ENCODE measurements around the gene CAPN9. TPM values are rescaled to one million over a fixed set of nuclear protein-coding genes. Genes with fewer than 3 reads are reported as not detected.

Gene CAPN9
- total RNA-seq, 4 donors from 2014 or later: 13.1 TPM; not detected in 3

- no peak for DNase-seq (ENCODE audit: low spot score in 2 of 2)
- H3K27me3 ChIP-seq: no peaks in the 10 kb centered on the region
- no peaks in the 10 kb centered on the region for H3K36me3 ChIP-seq
- WGBS, 2 donors: 69 to 77% methylated on average over 11 to 13 of the region's 13 CpGs
- H3K27ac ChIP-seq: peak overlapping the region in 2 of 4 donors; percentile 67 to 75
- no peaks in the 10 kb centered on the region for H3K9me3 ChIP-seq
- peaks cover 0 to 20% (median 5%) of the 10 kb centered on the region in 4 donors for H3K4me1 ChIP-seq
- TF ChIP-seq POLR2A (IDR thresholded peaks at IDR 0.05) (no peak), EP300 (IDR thresholded peaks at IDR 0.05) (no peak), CTCF (IDR thresholded peaks at IDR 0.05) (no peak)
- H3K4me3 ChIP-seq: no peak overlapping the region
Measured at GRCh38 chr1:230797376-230797920, 50.3 kb downstream of the CAPN9 start.

GRCh38 chr1:230797942-230798365 lies 50.8 kb downstream of the CAPN9 start:
- H3K4me1 ChIP-seq: peaks cover 0 to 20% (median 5%) of the 10 kb centered on the region in 4 donors
- 6 to 12% methylated on average over 7 of the region's 7 CpGs for WGBS, 2 donors
- no peaks in the 10 kb centered on the region for H3K9me3 ChIP-seq

GRCh38 chr1:230798491-230798890 lies 51.3 kb downstream of the CAPN9 start:
- H3K36me3 ChIP-seq: no peaks in the 10 kb centered on the region
- H3K4me3 ChIP-seq: no peak overlapping the region
- no peak for DNase-seq (ENCODE audit: low spot score in 2 of 2)
- TF ChIP-seq CTCF (IDR thresholded peaks at IDR 0.05) (no peak), EP300 (IDR thresholded peaks at IDR 0.05) (no peak), POLR2A (IDR thresholded peaks at IDR 0.05) (no peak)
- no peaks in the 10 kb centered on the region for H3K9me3 ChIP-seq
- H3K27me3 ChIP-seq: no peaks in the 10 kb centered on the region
- H3K27ac ChIP-seq: peak overlapping the region in 2 of 4 donors; percentile 67 to 75
- WGBS, 2 donors: 60 to 74% methylated on average over 5 of the region's 5 CpGs
- H3K4me1 ChIP-seq: peaks cover 0 to 18% (median 4%) of the 10 kb centered on the region in 4 donors

More at GRCh38 chr1:230797942-230798365, 50.8 kb downstream of the CAPN9 start:
- Histone ChIP-seq H3K4me3 (no peak overlapping the region), H3K36me3 (no peaks in the 10 kb centered on the region), H3K27me3 (no peaks in the 10 kb centered on the region), H3K27ac (peak overlapping the region in 2 of 4 donors; percentile 67 to 75)
- DNase-seq (ENCODE audit: low spot score in 2 of 2): peak; percentile 33 to 64
- TF ChIP-seq CTCF (IDR thresholded peaks at IDR 0.05) (peak; percentile 52 to 94 (median 78)), EP300 (IDR thresholded peaks at IDR 0.05) (peak in 1 of 2 donors; percentile 54), POLR2A (IDR thresholded peaks at IDR 0.05) (no peak)

- Histone ChIP-seq H3K27me3 (no peaks in the 10 kb centered on the region), H3K4me1 (peaks cover 0 to 9% (median 2%) of the 10 kb centered on the region in 4 donors), H3K4me3 (no peak overlapping the region), H3K9me3 (no peaks in the 10 kb centered on the region), H3K36me3 (no peaks in the 10 kb centered on the region), H3K27ac (peak overlapping the region in 2 of 4 donors; percentile 13 to 36)
- DNase-seq (ENCODE audit: low spot score in 2 of 2): no peak
- TF ChIP-seq POLR2A (IDR thresholded peaks at IDR 0.05): no peak
- no peak for TF ChIP-seq CTCF (IDR thresholded peaks at IDR 0.05)
- TF ChIP-seq EP300 (IDR thresholded peaks at IDR 0.05): no peak
- 77 to 82% methylated on average over 9 of the region's 9 CpGs for WGBS, 2 donors
Measured at GRCh38 chr1:230800891-230801840, 54.0 kb downstream of the CAPN9 start.

GRCh38 chr1:230804396-230804795 lies 57.2 kb downstream of the CAPN9 start:
- 55 to 67% methylated on average over 2 of the region's 2 CpGs for WGBS, 2 donors
- peaks cover 0 to 20% (median 9%) of the 10 kb centered on the region in 4 donors for H3K4me1 ChIP-seq
- H3K27ac ChIP-seq: peak overlapping the region in 2 of 4 donors; percentile 32 to 90
- no peaks in the 10 kb centered on the region for H3K36me3 ChIP-seq
- TF ChIP-seq POLR2A (IDR thresholded peaks at IDR 0.05): no peak
- no peak for TF ChIP-seq CTCF (IDR thresholded peaks at IDR 0.05)
- no peak for TF ChIP-seq EP300 (IDR thresholded peaks at IDR 0.05)
- no peak overlapping the region for H3K4me3 ChIP-seq
- no peak for DNase-seq (ENCODE audit: low spot score in 2 of 2)
- H3K27me3 ChIP-seq: no peaks in the 10 kb centered on the region
- H3K9me3 ChIP-seq: no peaks in the 10 kb centered on the region

Measured in tibial nerve (tissue), 4 donors.